ENCODE measurements around the gene EN1.

DNA sequence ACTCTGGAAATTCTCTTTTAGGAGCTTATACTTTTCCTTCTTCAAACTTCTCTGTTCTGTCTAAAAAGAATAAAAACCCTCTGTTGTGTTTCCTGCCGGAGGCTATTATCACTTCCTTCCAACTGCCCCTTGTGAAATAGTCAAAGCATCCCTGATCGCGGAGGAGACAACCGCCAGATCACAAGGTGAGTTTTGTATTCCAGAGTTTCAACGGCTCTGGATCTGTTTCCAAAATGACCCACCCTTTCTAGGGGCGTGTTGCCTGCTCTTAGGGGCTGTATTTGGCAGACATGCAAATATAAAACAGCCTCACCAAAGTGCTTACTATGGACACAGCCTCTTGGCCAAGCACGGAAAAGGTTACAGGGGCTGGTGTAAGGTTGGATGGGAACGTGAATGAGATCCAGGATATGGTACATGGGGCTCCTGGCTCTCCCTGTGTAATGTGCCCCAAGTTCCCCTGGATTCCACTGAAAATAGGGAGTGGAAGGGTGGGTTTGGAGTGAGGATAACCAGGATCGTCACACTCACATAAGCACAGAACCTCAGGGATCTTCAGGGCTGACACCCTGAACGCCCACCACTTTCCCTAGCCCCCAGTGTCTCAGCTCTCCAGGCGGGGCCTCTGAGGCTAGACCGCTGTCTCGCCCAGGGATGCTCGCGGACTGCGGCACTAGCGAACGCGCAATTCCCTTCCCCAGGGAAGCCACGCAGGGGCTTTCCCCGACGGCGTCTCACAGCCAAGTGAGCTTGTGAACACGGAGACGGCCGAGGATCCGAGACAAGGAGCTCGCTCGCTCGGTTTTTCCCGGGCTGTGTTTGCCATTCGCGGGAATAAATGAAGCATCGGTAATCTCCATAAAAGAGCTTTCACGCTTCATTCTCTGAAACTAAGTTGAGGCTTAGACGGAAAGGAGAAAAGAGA is 14.4 kb downstream of the EN1 start:
- TF ChIP-seq, protein P1, sequence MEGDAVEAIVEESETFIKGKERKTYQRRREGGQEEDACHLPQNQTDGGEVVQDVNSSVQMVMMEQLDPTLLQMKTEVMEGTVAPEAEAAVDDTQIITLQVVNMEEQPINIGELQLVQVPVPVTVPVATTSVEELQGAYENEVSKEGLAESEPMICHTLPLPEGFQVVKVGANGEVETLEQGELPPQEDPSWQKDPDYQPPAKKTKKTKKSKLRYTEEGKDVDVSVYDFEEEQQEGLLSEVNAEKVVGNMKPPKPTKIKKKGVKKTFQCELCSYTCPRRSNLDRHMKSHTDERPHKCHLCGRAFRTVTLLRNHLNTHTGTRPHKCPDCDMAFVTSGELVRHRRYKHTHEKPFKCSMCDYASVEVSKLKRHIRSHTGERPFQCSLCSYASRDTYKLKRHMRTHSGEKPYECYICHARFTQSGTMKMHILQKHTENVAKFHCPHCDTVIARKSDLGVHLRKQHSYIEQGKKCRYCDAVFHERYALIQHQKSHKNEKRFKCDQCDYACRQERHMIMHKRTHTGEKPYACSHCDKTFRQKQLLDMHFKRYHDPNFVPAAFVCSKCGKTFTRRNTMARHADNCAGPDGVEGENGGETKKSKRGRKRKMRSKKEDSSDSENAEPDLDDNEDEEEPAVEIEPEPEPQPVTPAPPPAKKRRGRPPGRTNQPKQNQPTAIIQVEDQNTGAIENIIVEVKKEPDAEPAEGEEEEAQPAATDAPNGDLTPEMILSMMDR (IDR thresholded peaks at IDR 0.05): no peak
- TF ChIP-seq POLR2A (IDR thresholded peaks at IDR 0.05): no peak
